Esophagus muscularis mucosa (tissue), 4 donors: Measurements from ENCODE around the gene N4BP2L1. TPM values are rescaled to one million over a fixed set of nuclear protein-coding genes. Genes with fewer than 3 reads are reported as not detected.

Experiments
- DNase-seq: peaks from one replicate; pipeline ENCODE4 v3.0.0-alpha.2; 2017; ENCODE audit errors: extremely low spot score
- H3K27ac ChIP-seq, 4 donors: fragments of 200-600 bp; sonication (generic); replicated peaks in 1 of 4; 1 replicate in 3 of 4; 2 replicates in 1 of 4; pipeline ENCODE4 v1.5.1; 2016 to 2019; ENCODE audit warnings: mild to moderate bottlenecking in 1 of 4
- H3K27me3 ChIP-seq, 4 donors: fragments of 200-600 bp; sonication (generic); one replicate each; pipeline versions ENCODE4 v1.5.1 to v1.6.0; 2016 to 2019
- H3K36me3 ChIP-seq, 4 donors: fragments of 200-600 bp; sonication (generic); one replicate each; pipeline ENCODE4 v1.5.1; 2016 to 2019
- H3K4me1 ChIP-seq, 4 donors: fragments of 200-600 bp; sonication (generic); one replicate each; pipeline ENCODE4 v1.5.1; 2016 to 2019
- H3K4me3 ChIP-seq, 4 donors: fragments of 200-600 bp; sonication (generic); 1 replicate in 2 of 4; 2 replicates in 2 of 4; pipeline ENCODE4 v1.5.1; 2016 to 2019; ENCODE audit warnings: mild to moderate bottlenecking in 4 of 4, moderate library complexity in 1 of 4
- H3K9me3 ChIP-seq, 4 donors: fragments of 200-600 bp; sonication (generic); 1 replicate in 3 of 4; 2 replicates in 1 of 4; pipeline ENCODE4 v1.5.1; 2016 to 2019
- CTCF ChIP-seq, 3 experiments: fragments of 200-600 bp in 2 of 3; fragments of 450-650 bp in 1 of 3; sonication (generic) in 2 of 3; IDR thresholded peaks; one replicate each; pipeline ENCODE4 v1.5.1; 2017 to 2019; ENCODE audit warnings: antibody characterized with exemption in 3 of 3, mild to moderate bottlenecking in 2 of 3, moderate library complexity in 1 of 3
- EP300 ChIP-seq: sonication (generic); formaldehyde crosslinking; IDR thresholded peaks from one replicate; pipeline ENCODE4 v1.6.1; 2017; ENCODE audit warnings: antibody characterized with exemption
- POLR2A ChIP-seq: fragments of 450-650 bp; IDR thresholded peaks from one replicate; pipeline ENCODE4 v1.6.1; 2017; ENCODE audit warnings: antibody characterized with exemption, moderate library complexity, mild to moderate bottlenecking, low read depth
- POLR2AphosphoS5 ChIP-seq, 2 donors: sonication (generic); formaldehyde crosslinking; IDR thresholded peaks; one replicate each; pipeline ENCODE4 v1.6.1; 2017; ENCODE audit warnings: antibody characterized with exemption in 2 of 2
- WGBS: methylation state at CpG from one replicate; pipeline ENCODE4 v1.1.5; 2018; 5-methylcytosine and 5-hydroxymethylcytosine counted together
- intact Hi-C: fragments of 100-400 bp; cut with DNase I; formaldehyde crosslinking; loops from one replicate; pipeline ENCODE4 v1.15.1; 2023
- total RNA-seq, 4 donors: library from RNA; depleted of rRNA; stranded (reverse); fragments of >200 nt; gene quantifications; one replicate each; pipeline versions ENCODE4 v1.1.0 to v1.2.1, GENCODE V29; 2016

The N4BP2L1 gene
- total RNA-seq: 10 to 100 TPM in 3 of 4 donors, 1 to 10 TPM in 1; 9.0 to 19.6 (median 11.6) TPM

GRCh38 chr13:32427852-32428580 is at the start of gene N4BP2L1:
N4BP2L1 (minus strand) TSS chr13:32428130; CDS start chr13:32428082, 48 bp downstream.
- WGBS: 0% methylated on average over 2 of the region's 40 CpGs
- TF ChIP-seq EP300 (no peak), POLR2A (peak; percentile 75), CTCF (IDR thresholded peaks at IDR 0.05) (no peak), POLR2AphosphoS5 (IDR thresholded peaks at IDR 0.05) (peak; percentile 94)
- intact Hi-C loops: loop anchor here (5.0 kb wide), 1 partner anchor 109 kb away; the partner anchor contains the start of gene N4BP2L2
- H3K4me1 ChIP-seq: peaks cover 18 to 41% (median 29%) of the 10 kb centered on the region in 4 donors
- no peaks in the 10 kb centered on the region for H3K9me3 ChIP-seq
- peak within 1 kb of the TSS; percentile 89 to 92 (median 91) for H3K27ac ChIP-seq
- peak within 1 kb of the TSS; percentile 87 to 92 (median 90) for H3K4me3 ChIP-seq
- H3K36me3 ChIP-seq: peaks cover 0 to 13% (median 7%) of the 10 kb centered on the region in 4 donors
- H3K27me3 ChIP-seq: no peaks in the 10 kb centered on the region
- peak; percentile 94 for DNase-seq

- Histone ChIP-seq H3K9me3 (no peaks in the 10 kb centered on the region), H3K27ac (no peak overlapping the region), H3K27me3 (no peaks in the 10 kb centered on the region), H3K4me3 (no peak overlapping the region), H3K36me3 (peaks cover 0 to 27% (median 6%) of the 10 kb centered on the region in 4 donors), H3K4me1 (peaks cover 0 to 7% (median 2%) of the 10 kb centered on the region in 4 donors)
- no peak for TF ChIP-seq POLR2AphosphoS5 (IDR thresholded peaks at IDR 0.05)
- TF ChIP-seq CTCF (IDR thresholded peaks at IDR 0.05): no peak
- TF ChIP-seq EP300: no peak
- no peak for TF ChIP-seq POLR2A
- WGBS: 92% methylated on average over 5 of the region's 5 CpGs
- intact Hi-C loops: no loop called here
- no peak for DNase-seq
These were observed 49.0 kb upstream of the N4BP2L1 start for GRCh38 chr13:32476892-32477291.

GRCh38 chr13:32476021-32476731 is 48.2 kb upstream of the N4BP2L1 start:
- Histone ChIP-seq H3K4me1 (peaks cover 0 to 12% (median 5%) of the 10 kb centered on the region in 4 donors), H3K9me3 (no peaks in the 10 kb centered on the region), H3K27me3 (no peaks in the 10 kb centered on the region), H3K36me3 (peaks cover 0 to 27% (median 6%) of the 10 kb centered on the region in 4 donors), H3K27ac (no peak overlapping the region), H3K4me3 (no peak overlapping the region)
- TF ChIP-seq POLR2AphosphoS5 (IDR thresholded peaks at IDR 0.05) (no peak), CTCF (IDR thresholded peaks at IDR 0.05) (no peak), EP300 (no peak), POLR2A (no peak)
- DNase-seq: no peak
- 95% methylated on average over 2 of the region's 2 CpGs for WGBS
- intact Hi-C loops: no loop called here

- TF ChIP-seq EP300: no peak
- no peak for TF ChIP-seq CTCF (IDR thresholded peaks at IDR 0.05)
- no peak for TF ChIP-seq POLR2A
- no peak for TF ChIP-seq POLR2AphosphoS5 (IDR thresholded peaks at IDR 0.05)
- Histone ChIP-seq H3K4me1 (peaks cover 0 to 12% (median 5%) of the 10 kb centered on the region in 4 donors), H3K4me3 (no peak overlapping the region), H3K27ac (no peak overlapping the region), H3K9me3 (no peaks in the 10 kb centered on the region), H3K27me3 (no peaks in the 10 kb centered on the region), H3K36me3 (peaks cover 0 to 36% (median 6%) of the 10 kb centered on the region in 4 donors)
- 85% methylated on average over 10 of the region's 10 CpGs for WGBS
- no peak for DNase-seq
- intact Hi-C loops: no loop called here
These were observed 47.3 kb upstream of the N4BP2L1 start for GRCh38 chr13:32474999-32475792.
